K562 (cell line): ENCODE results near the gene ESPN. TPM values are rescaled to one million over a fixed set of nuclear protein-coding genes. Genes with fewer than 3 reads are reported as not detected.
A peak's percentile ranks its signal among the peaks of the same experiment; 100 is the strongest.

Experiments used
- ATAC-seq: fragments of 200-7000 bp; cut with Tn5 transposase; 3 replicates; pipeline ENCODE4 v1.9.1; 2020; ENCODE audit warnings: moderate library complexity
- BruUV-seq: library from RNA; stranded (reverse); fragments of 400-500 nt; replicated peaks from 2 replicates; lab custom pipeline; 2021; lab: Mats Ljungman, UMichigan
- CTCF ChIA-PET: fragments of 300-600 bp; formaldehyde crosslinking; extraction: SDS; loops from one replicate; lab custom pipeline; 2021; ENCODE audit warnings: low intra/inter-chr PET ratio; lab: Yijun Ruan, JAX
- POLR2A ChIA-PET: fragments of 300-600, 350-650 bp; sonication (Branson Sonifier 250); formaldehyde crosslinking; extraction: SDS; loops from one replicate; lab custom pipeline; 2021; ENCODE audit warnings: antibody characterized with exemption, inconsistent platforms; lab: Yijun Ruan, JAX
- DNase-seq, 4 experiments: peaks; one replicate each; pipeline versions ENCODE4 v3.0.0 to v3.0.0-alpha.2; 2011 to 2018; ENCODE audit warnings: low spot score in 3 of 4, mixed read lengths in 3 of 4; ENCODE audit errors: extremely low read depth in 1 of 4
- FAIRE-seq: peaks from 2 replicates; lab custom pipeline; 2011; peaks lifted over from hg19 to GRCh38; lab: Jason Lieb, UNC
- H2AFZ ChIP-seq: 2 replicates; pipeline ENCODE4 v1.6.0; 2011; ENCODE audit warnings: low read depth, low read length, control low read depth, inconsistent platforms
- H3K27ac ChIP-seq: fragments of 200-600 bp; 3 replicates; pipeline ENCODE4 v1.8.0; 2011; ENCODE audit warnings: low read depth, mild to moderate bottlenecking, control low read depth, inconsistent platforms, low read length, moderate library complexity, mixed read lengths; ENCODE audit errors: extremely low read depth
- H3K27me3 ChIP-seq, 2 experiments: fragments of 300-600 bp in 1 of 2; 2 replicates in 1 of 2; 3 replicates in 1 of 2; pipeline versions ENCODE4 v1.6.0 to v1.8.0; 2011; ENCODE audit warnings: inconsistent platforms in 2 of 2, low read length in 2 of 2, mild to moderate bottlenecking in 1 of 2, mixed read lengths in 1 of 2, moderate library complexity in 1 of 2; ENCODE audit not compliant: control insufficient read depth in 2 of 2, insufficient read depth in 2 of 2
- H3K36me3 ChIP-seq: fragments of 300-600 bp; 3 replicates; pipeline ENCODE4 v1.8.0; 2011; ENCODE audit warnings: mild to moderate bottlenecking, low read length, inconsistent platforms; ENCODE audit not compliant: control insufficient read depth, insufficient read depth
- H3K4me1 ChIP-seq, 2 experiments: fragments of 200-600 bp in 1 of 2; replicated peaks in 1 of 2; 2 replicates in 1 of 2; 3 replicates in 1 of 2; pipeline versions ENCODE4 v1.5.1 to v1.8.0; 2011; ENCODE audit warnings: inconsistent platforms in 2 of 2, low read length in 2 of 2, mild to moderate bottlenecking in 1 of 2, mixed read lengths in 1 of 2, moderate library complexity in 1 of 2; ENCODE audit not compliant: control insufficient read depth in 2 of 2, insufficient read depth in 2 of 2
- H3K4me2 ChIP-seq: 2 replicates; pipeline ENCODE4 v1.6.1; 2011; ENCODE audit warnings: low read length, control low read depth, inconsistent platforms, mixed read lengths; ENCODE audit not compliant: insufficient read depth
- H3K4me3 ChIP-seq: fragments of 200-600 bp; sonication (generic), shearing (Covaris generic); 2 replicates; pipeline ENCODE4 v1.5.1; 2016; ENCODE audit warnings: control low read depth, inconsistent platforms
- H3K79me2 ChIP-seq: fragments of 200-600 bp; 3 replicates; pipeline ENCODE4 v1.8.0; 2011; ENCODE audit warnings: low read length, inconsistent platforms; ENCODE audit not compliant: control insufficient read depth, insufficient read depth
- H3K9ac ChIP-seq, 2 experiments: 2 replicates each; pipeline versions ENCODE4 v1.6.0 to v1.6.1; 2011; ENCODE audit warnings: low read depth in 2 of 2, low read length in 2 of 2, control low read depth in 1 of 2, inconsistent platforms in 1 of 2, mild to moderate bottlenecking in 1 of 2, mixed read lengths in 1 of 2; ENCODE audit not compliant: insufficient read depth in 1 of 2
- H3K9me1 ChIP-seq: one replicate; pipeline ENCODE4 v1.6.0; 2011; ENCODE audit warnings: inconsistent platforms, mild to moderate bottlenecking, low read length, moderate library complexity; ENCODE audit not compliant: control insufficient read depth, insufficient read depth
- H3K9me3 ChIP-seq: replicated peaks from 2 replicates; pipeline ENCODE4 v1.5.1; 2011; ENCODE audit warnings: low read depth, low read length, inconsistent platforms; ENCODE audit not compliant: control insufficient read depth, insufficient read depth
- H4K20me1 ChIP-seq: replicated peaks from 2 replicates; pipeline ENCODE4 v1.6.1; 2011; ENCODE audit warnings: low read length, inconsistent platforms, mixed read lengths; ENCODE audit not compliant: control insufficient read depth, insufficient read depth
- AFF4 ChIP-seq: sonication (generic); formaldehyde crosslinking; IDR thresholded peaks from 2 replicates; pipeline ENCODE4 v1.8.0; 2023; ENCODE audit warnings: mild to moderate bottlenecking, missing genetic modification reagents
- CBX1 ChIP-seq: sonication (generic); IDR thresholded peaks from 2 replicates; pipeline ENCODE4 v1.6.1; 2016; ENCODE audit warnings: antibody characterized with exemption, low read depth, mild to moderate bottlenecking
- EWSR1 ChIP-seq: fragments of 450-650 bp; IDR thresholded peaks from 2 replicates; pipeline ENCODE4 v1.6.1; 2018; ENCODE audit warnings: borderline replicate concordance, mild to moderate bottlenecking, low read depth, moderate library complexity; ENCODE audit not compliant: partially characterized antibody
- MAFK ChIP-seq: IDR thresholded peaks from 2 replicates; pipeline ENCODE4 v1.6.1; 2011; ENCODE audit warnings: low read length, improper control_type of control experiment
- MCM5 ChIP-seq: fragments of 450-650 bp; IDR thresholded peaks from 2 replicates; pipeline ENCODE4 v1.6.1; 2016; ENCODE audit warnings: low read depth
- MEF2A ChIP-seq: IDR thresholded peaks from 2 replicates; pipeline ENCODE4 v1.6.1; 2011; ENCODE audit warnings: low read depth, mild to moderate bottlenecking, low read length, moderate library complexity; ENCODE audit not compliant: control insufficient read depth
- MYNN ChIP-seq, 2 experiments: sonication (generic); formaldehyde crosslinking in 1 of 2; IDR thresholded peaks; 2 replicates each; pipeline versions ENCODE4 v1.5.0 to v1.6.1; 2016 to 2020; ENCODE audit warnings: antibody characterized with exemption in 1 of 2, missing genetic modification reagents in 1 of 2
- ZNF518B ChIP-seq: fragments of 250-450 bp; sonication (Bioruptor Pico); IDR thresholded peaks from 2 replicates; pipeline ENCODE4 v1.5.0; 2021; ENCODE audit warnings: mild to moderate bottlenecking, moderate library complexity
- WGBS: fragments of 100-300 bp; shearing (Covaris generic); methylation state at CpG from one replicate; pipeline ENCODE4 v1.1.6; 2016; ENCODE audit warnings: low coverage, mixed read lengths; ENCODE audit not compliant: insufficient coverage; ENCODE audit errors: missing lambda C conversion rate; 5-methylcytosine and 5-hydroxymethylcytosine counted together
- in situ Hi-C: fragments of 300-500 bp; cut with MboI; formaldehyde crosslinking; loops from 4 replicates; pipeline ENCODE4 v1.15.0; 2018; ENCODE audit warnings: inconsistent platforms, mixed read lengths
- intact Hi-C: fragments of 100-400 bp; cut with micrococcal nuclease; formaldehyde crosslinking; loops from 2 replicates; pipeline ENCODE4 v1.14.2; 2022
- polyA plus RNA-seq, 8 experiments: library from polyadenylated mRNA; depleted of rRNA in 4 of 8; stranded (reverse) in 5 of 8; unstranded in 3 of 8; fragments of >200 nt; fragmentation: Nextera tagmentation in 2 of 8; fragmentation: Illumina TruSeq in 1 of 8; extraction: Ambion mirVana in 2 of 8; extraction: Trizol in 1 of 8; gene quantifications; 2 replicates each; pipeline versions ENCODE4 v1.2.1 to v1.2.3, GENCODE V29; 2011 to 2014; ENCODE audit warnings: inconsistent platforms in 1 of 8, missing spikeins in 1 of 8
- total RNA-seq, 7 experiments: library from RNA; depleted of rRNA in 6 of 7; stranded (reverse); fragments of >200 nt in 6 of 7; fragmentation: Illumina TruSeq in 2 of 7; extraction: Trizol in 2 of 7; gene quantifications; 2 replicates each; pipeline versions ENCODE4 v1.2.1 to v1.2.3, GENCODE V29; 2011 to 2021; ENCODE audit warnings: low replicate concordance in 1 of 7

Gene ESPN
- total and polyA plus RNA-seq, 9 of the 15 experiments (the other 6 are each of a cell fraction or from before 2014, with no cell fraction given) = 0.07 to 1.2 (median 0.45) TPM; not detected in 3

GRCh38 chr1:6483761-6484117, 59.2 kb downstream of the ESPN start:
- POLR2A ChIA-PET = interaction anchor here (0.6 kb wide), 1 partner anchor 196 kb away, joined by 4 read pairs; no protein-coding TSS in a partner anchor
- in situ Hi-C loops = loop anchor here (25.0 kb wide), 1 partner anchor 729 kb away; no protein-coding TSS in a partner anchor
- BruUV-seq = no TSS peak

More at GRCh38 chr1:6483761-6484117, 59.2 kb downstream of the ESPN start:
- no peak for DNase-seq
- no peaks in the 10 kb centered on the region for H3K9me1 ChIP-seq
- H3K9ac ChIP-seq = 0 out of 4 replicates have a peak overlapping the region, but pooled peaks of 1 of the 2 experiments have one; percentile 10
- intact Hi-C loops = no loop called here
- no peaks in the 10 kb centered on the region for H3K36me3 ChIP-seq
- WGBS = 7% methylated on average over 7 of the region's 7 CpGs
- CTCF ChIA-PET = interaction anchor here (0.7 kb wide), 1 partner anchor 587 kb away, joined by 3 read pairs; no protein-coding TSS in a partner anchor
- H3K4me1 ChIP-seq = peaks cover 0 to 26% of the 10 kb centered on the region in 2 experiments; a peak in 2 of 5 replicates
- H4K20me1 ChIP-seq = peaks cover 17% of the 10 kb centered on the region
- no peak overlapping the region for H3K4me3 ChIP-seq
- TF ChIP-seq AFF4 = no peak
- TF ChIP-seq EWSR1 = no peak
- TF ChIP-seq ZNF518B (CRISPR knock-in tag) = no peak
- TF ChIP-seq MCM5 = no peak
- TF ChIP-seq MAFK = no peak
- no peak for TF ChIP-seq MYNN (IDR thresholded peaks at IDR 0.05)
- TF ChIP-seq MYNN (CRISPR knock-in tag; IDR thresholded peaks at IDR 0.05) = no peak
- TF ChIP-seq CBX1 = no peak
- TF ChIP-seq MEF2A = no peak
- no peak for ATAC-seq
- H3K27me3 ChIP-seq = peaks cover 61 to 83% of the 10 kb centered on the region in 2 experiments
- no peaks in the 10 kb centered on the region for H3K9me3 ChIP-seq
- no peak overlapping the region for H2AFZ ChIP-seq
- H3K79me2 ChIP-seq = no peaks in the 10 kb centered on the region
- H3K4me2 ChIP-seq = no peak overlapping the region
- H3K27ac ChIP-seq = no peak overlapping the region
- no peak for FAIRE-seq
